Measurements from ENCODE around the gene VARS1.

Gene VARS1

GRCh38 chr6:31825553-31825952 lies 30.0 kb upstream of the VARS1 start:
- no peak for TF ChIP-seq CTCF (IDR thresholded peaks at IDR 0.05)

GRCh38 chr6:31822036-31822821 lies 26.7 kb upstream of the VARS1 start:
- no peak for TF ChIP-seq CTCF (IDR thresholded peaks at IDR 0.05)

- no peak for TF ChIP-seq CTCF (IDR thresholded peaks at IDR 0.05)
Observed at GRCh38 chr6:31821301-31822035, 25.9 kb upstream of the VARS1 start.

GRCh38 chr6:31819871-31820299 lies 24.3 kb upstream of the VARS1 start:
- no peak for TF ChIP-seq CTCF (IDR thresholded peaks at IDR 0.05)

- no peak for TF ChIP-seq CTCF (IDR thresholded peaks at IDR 0.05)
Observed at GRCh38 chr6:31815025-31815838, 19.7 kb upstream of the VARS1 start, which contains the start of the genes HSPA1A and HSPA1L. Gene HSPA1A (plus strand): TSS chr6:31815543. CDS start chr6:31815757, 214 bp downstream. Gene HSPA1L (minus strand): TSS chr6:31815283. CDS start chr6:31811972, 3,311 bp downstream.

GRCh38 chr6:31814677-31815024 lies 19.1 kb upstream of the VARS1 start:
- TF ChIP-seq CTCF (IDR thresholded peaks at IDR 0.05) = no peak

GRCh38 chr6:31813465-31813849 lies 17.9 kb upstream of the VARS1 start:
- no peak for TF ChIP-seq CTCF (IDR thresholded peaks at IDR 0.05)

Data from LNCAP (cell line).